Keratinocyte (primary cell): ENCODE measurements around the gene TMEM151B. TPM values are rescaled to one million over a fixed set of nuclear protein-coding genes. Genes with fewer than 3 reads are reported as not detected.

Experiments used
- DNase-seq: peaks from one replicate; pipeline ENCODE4 v3.0.0-alpha.2; 2011; ENCODE audit warnings: low read depth, missing footprints, low spot score
- FAIRE-seq: peaks from 2 replicates; lab custom pipeline; 2011; peaks lifted over from hg19 to GRCh38; lab: Jason Lieb, UNC
- H2AFZ ChIP-seq: 2 replicates; pipeline ENCODE4 v1.6.0; 2012; ENCODE audit warnings: low read length, control low read depth, inconsistent platforms; ENCODE audit not compliant: control insufficient read depth
- H3K27ac ChIP-seq: 2 replicates; pipeline ENCODE4 v1.5.1; 2011; ENCODE audit warnings: low read length; ENCODE audit not compliant: control insufficient read depth, insufficient read depth
- H3K27me3 ChIP-seq: 3 replicates; pipeline ENCODE4 v1.6.0; 2011; ENCODE audit warnings: low read length; ENCODE audit not compliant: control insufficient read depth, insufficient read depth; ENCODE audit errors: extremely low read depth
- H3K36me3 ChIP-seq, 2 experiments: 2 replicates in 1 of 2; 3 replicates in 1 of 2; pipeline ENCODE4 v1.5.1; 2011; ENCODE audit warnings: low read length in 2 of 2, mild to moderate bottlenecking in 1 of 2; ENCODE audit not compliant: control insufficient read depth in 2 of 2, insufficient read depth in 2 of 2; ENCODE audit errors: extremely low read depth in 1 of 2
- H3K4me1 ChIP-seq: 3 replicates; pipeline ENCODE4 v1.5.1; 2011; ENCODE audit warnings: low read length; ENCODE audit not compliant: control insufficient read depth, insufficient read depth; ENCODE audit errors: extremely low read depth
- H3K4me2 ChIP-seq: 3 replicates; pipeline ENCODE4 v1.6.0; 2011; ENCODE audit warnings: low read depth, low read length; ENCODE audit not compliant: control insufficient read depth, insufficient read depth; ENCODE audit errors: extremely low read depth
- H3K4me3 ChIP-seq, 3 experiments: fragments of 200-600 bp in 1 of 3; sonication (generic) in 1 of 3; 2 replicates in 2 of 3; 3 replicates in 1 of 3; pipeline ENCODE4 v1.5.1; 2011 to 2016; ENCODE audit warnings: low read length in 3 of 3, mild to moderate bottlenecking in 3 of 3, control low read depth in 2 of 3, inconsistent platforms in 1 of 3, low read depth in 1 of 3, mixed read lengths in 1 of 3, mixed run types in 1 of 3, moderate library complexity in 1 of 3; ENCODE audit not compliant: control insufficient read depth in 2 of 3, insufficient read depth in 2 of 3; ENCODE audit errors: extremely low read depth in 1 of 3
- H3K79me2 ChIP-seq: 2 replicates; pipeline ENCODE4 v1.6.0; 2012; ENCODE audit warnings: low read length; ENCODE audit not compliant: control insufficient read depth, insufficient read depth
- H3K9ac ChIP-seq: 3 replicates; pipeline ENCODE4 v1.6.0; 2011; ENCODE audit warnings: low read length; ENCODE audit not compliant: control insufficient read depth, insufficient read depth; ENCODE audit errors: extremely low read depth
- H3K9me1 ChIP-seq: 3 replicates; pipeline ENCODE4 v1.6.0; 2011; ENCODE audit warnings: low read length; ENCODE audit not compliant: control insufficient read depth, insufficient read depth; ENCODE audit errors: extremely low read depth
- H3K9me3 ChIP-seq: 2 replicates; pipeline ENCODE4 v1.5.1; 2012; ENCODE audit warnings: low read depth, low read length; ENCODE audit not compliant: control insufficient read depth
- H4K20me1 ChIP-seq: 3 replicates; pipeline ENCODE4 v1.6.0; 2011; ENCODE audit warnings: low read length; ENCODE audit not compliant: control insufficient read depth, insufficient read depth; ENCODE audit errors: extremely low read depth
- EZH2 ChIP-seq: IDR thresholded peaks from one replicate; pipeline ENCODE4 v1.6.1; 2012; ENCODE audit warnings: inconsistent platforms, mild to moderate bottlenecking, low read length, moderate library complexity
- dilution Hi-C: fragments of 300-500 bp; cut with MboI; formaldehyde crosslinking; loops from one replicate; pipeline ENCODE4 v1.7.0; 2020; ENCODE audit warnings: low sequenced_read_pairs; ENCODE audit not compliant: extremely low pct_ligation_motif_present
- polyA plus RNA-seq, 5 experiments: library from polyadenylated mRNA; depleted of rRNA in 3 of 5; stranded (reverse) in 3 of 5; stranded (forward) in 1 of 5; unstranded in 1 of 5; fragments of >200 nt; gene quantifications; 1 replicate in 1 of 5; 2 replicates in 3 of 5; 3 replicates in 1 of 5; pipeline versions ENCODE4 v1.2.1 to v1.2.3, GENCODE V29; 2011 to 2012; ENCODE audit warnings: missing spikeins in 2 of 5, low read depth in 1 of 5, low replicate concordance in 1 of 5
- TF ChIP-seq, protein P1 (sequence below), 3 experiments: IDR thresholded peaks in 1 of 3; conservative IDR thresholded peaks in 1 of 3; optimal IDR thresholded peaks in 1 of 3; 2 replicates in 2 of 3; 3 replicates in 1 of 3; pipeline versions ENCODE3 to v1.5.1; 2011; ENCODE audit warnings: low read length in 3 of 3, mild to moderate bottlenecking in 3 of 3, moderate library complexity in 2 of 3, control low read depth in 1 of 3, inconsistent platforms in 1 of 3; ENCODE audit not compliant: insufficient read depth in 2 of 3; ENCODE audit errors: extremely low read depth in 1 of 3

Gene TMEM151B
- polyA plus RNA-seq, 1 donor (not counting 4 experiments of a cell fraction or from before 2014, with no cell fraction given), result not detected

DNA sequence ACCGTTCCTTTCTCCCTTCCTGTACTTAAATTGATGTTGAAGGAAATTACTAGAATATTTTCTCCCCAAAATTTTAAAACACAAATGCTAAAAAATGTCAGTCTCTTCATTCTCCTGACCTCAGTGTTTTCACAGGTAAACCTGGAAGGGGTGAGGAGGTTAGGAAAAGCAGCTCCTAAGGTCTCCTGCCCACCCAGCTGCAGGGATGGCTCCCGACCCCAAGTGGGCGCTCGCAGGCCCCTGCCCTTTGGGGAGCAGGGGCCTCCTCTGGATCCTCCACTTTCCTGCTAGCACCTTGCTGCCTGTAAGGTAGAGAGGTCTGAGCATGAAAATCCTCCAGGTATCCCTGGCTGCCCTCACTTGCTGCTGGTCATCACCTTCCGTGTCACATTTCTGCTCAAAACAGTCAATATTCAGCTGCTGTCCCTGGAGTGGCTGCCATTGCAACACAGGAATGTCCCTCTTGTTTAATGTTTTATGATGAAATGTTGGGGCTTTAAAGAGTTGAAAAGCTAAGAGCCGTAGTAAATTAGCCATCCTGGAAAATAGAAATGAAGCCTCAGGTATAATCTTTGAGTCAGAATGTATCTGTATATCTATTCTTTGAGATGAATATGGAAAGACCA lies 34.2 kb upstream of the TMEM151B start:
- Histone ChIP-seq H3K4me2 (no peak overlapping the region), H3K27ac (no peak overlapping the region), H3K36me3 (peaks cover 4 to 13% of the 10 kb centered on the region in 2 experiments), H3K9me3 (no peaks in the 10 kb centered on the region), H3K4me3 (no peak overlapping the region), H3K4me1 (peaks cover 40% of the 10 kb centered on the region), H2AFZ (no peak overlapping the region), H3K9me1 (peaks cover 3% of the 10 kb centered on the region), H4K20me1 (no peaks in the 10 kb centered on the region), H3K79me2 (no peaks in the 10 kb centered on the region), H3K27me3 (no peaks in the 10 kb centered on the region), H3K9ac (no peak overlapping the region)
- no peak for FAIRE-seq
- DNase-seq, result no peak
- dilution Hi-C loops, result no loop called here
- no peak for TF ChIP-seq EZH2
- TF ChIP-seq, protein P1, sequence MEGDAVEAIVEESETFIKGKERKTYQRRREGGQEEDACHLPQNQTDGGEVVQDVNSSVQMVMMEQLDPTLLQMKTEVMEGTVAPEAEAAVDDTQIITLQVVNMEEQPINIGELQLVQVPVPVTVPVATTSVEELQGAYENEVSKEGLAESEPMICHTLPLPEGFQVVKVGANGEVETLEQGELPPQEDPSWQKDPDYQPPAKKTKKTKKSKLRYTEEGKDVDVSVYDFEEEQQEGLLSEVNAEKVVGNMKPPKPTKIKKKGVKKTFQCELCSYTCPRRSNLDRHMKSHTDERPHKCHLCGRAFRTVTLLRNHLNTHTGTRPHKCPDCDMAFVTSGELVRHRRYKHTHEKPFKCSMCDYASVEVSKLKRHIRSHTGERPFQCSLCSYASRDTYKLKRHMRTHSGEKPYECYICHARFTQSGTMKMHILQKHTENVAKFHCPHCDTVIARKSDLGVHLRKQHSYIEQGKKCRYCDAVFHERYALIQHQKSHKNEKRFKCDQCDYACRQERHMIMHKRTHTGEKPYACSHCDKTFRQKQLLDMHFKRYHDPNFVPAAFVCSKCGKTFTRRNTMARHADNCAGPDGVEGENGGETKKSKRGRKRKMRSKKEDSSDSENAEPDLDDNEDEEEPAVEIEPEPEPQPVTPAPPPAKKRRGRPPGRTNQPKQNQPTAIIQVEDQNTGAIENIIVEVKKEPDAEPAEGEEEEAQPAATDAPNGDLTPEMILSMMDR (optimal IDR thresholded peaks at IDR 0.05 in 1 of 3, IDR thresholded peaks at IDR 0.05 in 1 of 3, conservative IDR thresholded peaks at IDR 0.05 in 1 of 3; ENCODE audit: extremely low read depth in 1 of 3, insufficient read depth in 2 of 3, low read length in 3 of 3), result no peak

DNA sequence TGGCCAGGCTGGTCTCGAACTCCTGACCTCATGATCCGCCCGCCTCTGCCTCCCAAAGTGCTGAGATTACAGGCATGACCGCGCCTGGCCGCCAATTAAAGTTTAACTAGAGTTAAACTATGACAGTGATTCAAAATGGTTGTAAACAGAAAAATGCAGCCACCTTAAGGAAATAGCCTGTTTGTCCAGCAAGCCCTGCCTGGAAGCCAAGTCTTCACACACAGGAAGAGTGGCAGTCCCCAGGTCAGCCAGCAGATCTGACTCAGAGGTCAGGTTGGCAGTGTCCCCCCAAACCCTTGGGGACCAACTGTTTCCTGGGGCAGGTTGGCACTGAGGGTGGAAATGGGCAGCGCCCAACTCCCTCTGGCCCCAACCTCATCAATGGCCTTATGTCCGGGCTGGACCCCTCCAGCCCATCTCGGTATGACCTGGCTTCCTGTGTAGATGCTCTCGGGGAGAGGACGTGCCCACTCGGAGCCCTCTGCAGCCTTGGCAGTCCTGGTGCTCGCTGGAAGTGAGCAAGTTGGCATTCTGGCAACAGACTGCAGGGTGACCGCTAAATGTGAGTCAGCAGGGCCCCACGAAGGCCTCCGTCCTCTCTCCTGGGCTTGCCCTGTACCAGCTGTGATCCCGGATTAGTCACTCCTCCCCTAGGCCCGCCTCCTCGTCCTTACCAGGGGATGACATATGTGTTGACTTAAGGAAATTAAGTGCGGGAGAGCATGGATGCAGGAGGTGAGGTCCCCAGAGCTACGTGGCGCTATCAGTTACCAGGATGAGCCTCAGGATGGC lies 33.0 kb upstream of the TMEM151B start:
- DNase-seq (no peak), FAIRE-seq (peak; percentile 88)
- peaks cover 40% of the 10 kb centered on the region for H3K4me1 ChIP-seq

More for the DNA sequence above, 33.0 kb upstream of the TMEM151B start:
- dilution Hi-C loops, result no loop called here
- H3K9me1 ChIP-seq, result peaks cover 3% of the 10 kb centered on the region
- TF ChIP-seq, protein P1 (optimal IDR thresholded peaks at IDR 0.05 in 1 of 3, IDR thresholded peaks at IDR 0.05 in 1 of 3, conservative IDR thresholded peaks at IDR 0.05 in 1 of 3; ENCODE audit: extremely low read depth in 1 of 3, insufficient read depth in 2 of 3, low read length in 3 of 3), result no peak
- TF ChIP-seq EZH2, result no peak
- H3K9me3 ChIP-seq, result no peaks in the 10 kb centered on the region
- peak overlapping the region; percentile 44 to 69 (median 69) for H3K4me3 ChIP-seq
- H2AFZ ChIP-seq, result no peak overlapping the region
- peak overlapping the region; percentile 85 for H3K4me2 ChIP-seq
- peak overlapping the region; percentile 83 for H3K27ac ChIP-seq
- H4K20me1 ChIP-seq, result no peaks in the 10 kb centered on the region
- no peaks in the 10 kb centered on the region for H3K27me3 ChIP-seq
- no peaks in the 10 kb centered on the region for H3K79me2 ChIP-seq
- H3K36me3 ChIP-seq, result peaks cover 0 to 6% of the 10 kb centered on the region in 2 experiments
- peak overlapping the region; percentile 76 for H3K9ac ChIP-seq
